H1 (cell line): ENCODE data around the gene GPR63. TPM values are rescaled to one million over a fixed set of nuclear protein-coding genes. Genes with fewer than 3 reads are reported as not detected.

Experiments used
- ATF2 ChIP-seq: IDR thresholded peaks from 2 replicates; pipeline ENCODE4 v1.6.1; 2012; ENCODE audit warnings: low read length, inconsistent platforms
- ATF3 ChIP-seq: IDR thresholded peaks from 2 replicates; pipeline ENCODE4 v1.6.1; 2011; ENCODE audit warnings: low read depth, mild to moderate bottlenecking, low read length; ENCODE audit not compliant: insufficient read depth
- MAX ChIP-seq: IDR thresholded peaks from 2 replicates; pipeline ENCODE4 v1.6.1; 2012; ENCODE audit warnings: inconsistent platforms
- SAP30 ChIP-seq: fragments of 300-600 bp; sonication (generic); IDR thresholded peaks from 2 replicates; pipeline ENCODE4 v1.7.1; 2012; ENCODE audit warnings: low read length, moderate library complexity, mild to moderate bottlenecking, inconsistent platforms; ENCODE audit not compliant: insufficient read depth, insufficient replicate concordance
- SIRT6 ChIP-seq: IDR thresholded peaks from one replicate; pipeline ENCODE4 v1.7.1; 2012; ENCODE audit warnings: low read length, inconsistent platforms
- SIX5 ChIP-seq: IDR thresholded peaks from 2 replicates; pipeline ENCODE4 v1.6.1; 2011; ENCODE audit warnings: mild to moderate bottlenecking, low read depth, low read length
- TAF7 ChIP-seq: optimal IDR thresholded peaks from 2 replicates; pipeline ENCODE3; 2011; ENCODE audit warnings: low read depth, mild to moderate bottlenecking, inconsistent platforms, low read length, moderate library complexity, borderline replicate concordance
- TBP ChIP-seq: IDR thresholded peaks from 2 replicates; pipeline ENCODE4 v1.6.1; 2011; ENCODE audit warnings: low read depth, low read length, improper control_type of control experiment
- ZNF274 ChIP-seq: IDR thresholded peaks from 2 replicates; pipeline ENCODE4 v1.7.0; 2012; ENCODE audit warnings: low read length, borderline replicate concordance; ENCODE audit errors: extremely low read depth
- polyA plus RNA-seq, 7 experiments: library from polyadenylated mRNA; depleted of rRNA in 3 of 7; stranded (reverse) in 5 of 7; unstranded in 2 of 7; fragments of >200 nt in 5 of 7; fragments of 200-250 nt in 2 of 7; gene quantifications; 1 replicate in 5 of 7; 2 replicates in 1 of 7; 4 replicates in 1 of 7; pipeline versions ENCODE4 v1.2.1 to v1.2.3, GENCODE V29; 2011 to 2013; ENCODE audit warnings: missing spikeins in 2 of 7, mixed read lengths in 2 of 7
- total RNA-seq: library from RNA; stranded (reverse); fragmentation: NEBNext Ultra II Directional; extraction: Animal tissue kit (Norgen Biotek cat#: 25700); gene quantifications from 2 replicates; pipeline ENCODE4 v1.2.1, GENCODE V29; 2021

Gene GPR63
- total and polyA plus RNA-seq, 2 of the 8 experiments (the other 6 are each of a cell fraction or from before 2014, with no cell fraction given), result 6.1 to 11.6 TPM

- TF ChIP-seq ATF3 (no peak), MAX (peak; percentile 44; the same call in 1 of the 2 replicates), SIRT6 (no peak), SIX5 (no peak), ZNF274 (no peak), ATF2 (no peak), SAP30 (no peak), TBP (peak; percentile 82), TAF7 (peak; percentile 86)
Observed at GRCh38 chr6:96837081-96837971, at the start of gene GPR63 (continued).
